Measurements from ENCODE around the gene ZDHHC7.

- TF ChIP-seq, protein P1, sequence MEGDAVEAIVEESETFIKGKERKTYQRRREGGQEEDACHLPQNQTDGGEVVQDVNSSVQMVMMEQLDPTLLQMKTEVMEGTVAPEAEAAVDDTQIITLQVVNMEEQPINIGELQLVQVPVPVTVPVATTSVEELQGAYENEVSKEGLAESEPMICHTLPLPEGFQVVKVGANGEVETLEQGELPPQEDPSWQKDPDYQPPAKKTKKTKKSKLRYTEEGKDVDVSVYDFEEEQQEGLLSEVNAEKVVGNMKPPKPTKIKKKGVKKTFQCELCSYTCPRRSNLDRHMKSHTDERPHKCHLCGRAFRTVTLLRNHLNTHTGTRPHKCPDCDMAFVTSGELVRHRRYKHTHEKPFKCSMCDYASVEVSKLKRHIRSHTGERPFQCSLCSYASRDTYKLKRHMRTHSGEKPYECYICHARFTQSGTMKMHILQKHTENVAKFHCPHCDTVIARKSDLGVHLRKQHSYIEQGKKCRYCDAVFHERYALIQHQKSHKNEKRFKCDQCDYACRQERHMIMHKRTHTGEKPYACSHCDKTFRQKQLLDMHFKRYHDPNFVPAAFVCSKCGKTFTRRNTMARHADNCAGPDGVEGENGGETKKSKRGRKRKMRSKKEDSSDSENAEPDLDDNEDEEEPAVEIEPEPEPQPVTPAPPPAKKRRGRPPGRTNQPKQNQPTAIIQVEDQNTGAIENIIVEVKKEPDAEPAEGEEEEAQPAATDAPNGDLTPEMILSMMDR (conservative IDR thresholded peaks at IDR 0.05 in 1 of 2, IDR thresholded peaks at IDR 0.05 in 1 of 2; ENCODE audit: low read depth in 1 of 2, low read length in 2 of 2) = no peak
- TF ChIP-seq EZH2 (IDR thresholded peaks at IDR 0.05; ENCODE audit: low read length, missing control alignments) = no peak
Measured at GRCh38 chr16:85046472-85046916, 35.2 kb upstream of the ZDHHC7 start.
